Sigmoid colon (tissue), 3 donors: ENCODE data around the gene INSIG1.

ENCODE experiments used
- CTCF ChIP-seq, 4 experiments: fragments of 450-650 bp in 3 of 4; fragments of 200-600 bp in 1 of 4; IDR thresholded peaks; one replicate each; pipeline ENCODE4 v1.5.1; 2016 to 2019; ENCODE audit warnings: antibody characterized with exemption in 4 of 4, mild to moderate bottlenecking in 3 of 4, moderate library complexity in 2 of 4
- POLR2A ChIP-seq, 2 donors: fragments of 450-650 bp; IDR thresholded peaks; one replicate each; pipeline ENCODE4 v1.6.1; 2016; ENCODE audit warnings: antibody characterized with exemption in 2 of 2, mild to moderate bottlenecking in 2 of 2, moderate library complexity in 2 of 2

- no peak for TF ChIP-seq CTCF (IDR thresholded peaks at IDR 0.05)
- no peak for TF ChIP-seq POLR2A (IDR thresholded peaks at IDR 0.05)
Observed at GRCh38 chr7:155263051-155263450, 34.6 kb upstream of the INSIG1 start.
